GM21576 (cell line): Measurements from ENCODE around the gene EPN2.

ENCODE experiments used
- ATAC-seq: cut with Tn5 transposase; IDR thresholded peaks from one replicate; pipeline ENCODE4 v1.9.1; 2021; ENCODE audit warnings: mild to moderate bottlenecking, moderate library complexity; ENCODE audit not compliant: unreplicated experiment

Gene EPN2

GRCh38 chr17:19238167-19238505 lies 970 bp downstream of the EPN2 start:
- ATAC-seq: no peak

- ATAC-seq: no peak
Measured at GRCh38 chr17:19239544-19239943, 2.4 kb downstream of the EPN2 start.

DNA sequence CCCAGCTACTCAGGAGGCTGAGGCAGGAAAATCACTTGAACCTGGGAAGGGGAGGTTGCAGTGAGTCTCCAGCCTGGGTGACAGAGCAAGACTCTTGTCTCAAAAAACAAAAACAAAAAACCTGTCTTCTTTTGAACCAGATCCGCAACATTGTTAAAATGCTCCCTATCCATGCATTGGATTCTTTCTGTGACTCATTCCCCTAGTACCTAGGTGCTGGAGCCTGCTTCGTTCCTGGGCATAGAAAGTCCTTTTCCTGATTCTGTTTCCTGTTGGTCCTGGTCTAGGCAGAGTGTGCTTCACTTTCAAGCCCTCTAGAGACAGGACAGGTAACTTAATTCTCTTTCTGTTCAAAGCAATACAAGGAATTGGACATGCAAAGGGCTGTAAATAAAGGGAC lies 5.2 kb downstream of the EPN2 start:
- no peak for ATAC-seq

- ATAC-seq: no peak
Measured at GRCh38 chr17:19242926-19243325, 5.8 kb downstream of the EPN2 start.

- ATAC-seq: no peak
Measured at GRCh38 chr17:19243838-19244237, 6.7 kb downstream of the EPN2 start.

- no peak for ATAC-seq
Measured at GRCh38 chr17:19244357-19244756, 7.2 kb downstream of the EPN2 start.

DNA sequence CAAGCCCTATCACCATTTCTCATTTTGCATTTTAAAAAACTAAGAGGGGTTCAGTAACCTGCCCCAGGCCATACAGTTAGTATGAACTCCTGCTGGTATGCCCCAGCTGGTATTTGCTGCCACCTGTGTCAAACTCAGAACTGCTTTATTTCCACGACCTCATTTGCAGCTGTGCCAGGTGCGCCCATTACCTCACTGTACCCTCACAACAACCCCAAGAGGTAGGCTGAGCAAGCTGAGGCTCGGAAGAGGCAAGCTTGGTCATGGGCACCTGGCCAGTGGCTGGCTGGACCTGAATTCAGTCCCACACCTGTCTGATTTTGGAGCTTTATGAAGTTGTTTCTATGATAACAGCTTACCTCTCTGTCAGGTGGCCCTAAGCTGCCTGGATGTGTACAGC lies 7.6 kb downstream of the EPN2 start:
- no peak for ATAC-seq

GRCh38 chr17:19247473-19247872 lies 10.3 kb downstream of the EPN2 start:
- no peak for ATAC-seq

DNA sequence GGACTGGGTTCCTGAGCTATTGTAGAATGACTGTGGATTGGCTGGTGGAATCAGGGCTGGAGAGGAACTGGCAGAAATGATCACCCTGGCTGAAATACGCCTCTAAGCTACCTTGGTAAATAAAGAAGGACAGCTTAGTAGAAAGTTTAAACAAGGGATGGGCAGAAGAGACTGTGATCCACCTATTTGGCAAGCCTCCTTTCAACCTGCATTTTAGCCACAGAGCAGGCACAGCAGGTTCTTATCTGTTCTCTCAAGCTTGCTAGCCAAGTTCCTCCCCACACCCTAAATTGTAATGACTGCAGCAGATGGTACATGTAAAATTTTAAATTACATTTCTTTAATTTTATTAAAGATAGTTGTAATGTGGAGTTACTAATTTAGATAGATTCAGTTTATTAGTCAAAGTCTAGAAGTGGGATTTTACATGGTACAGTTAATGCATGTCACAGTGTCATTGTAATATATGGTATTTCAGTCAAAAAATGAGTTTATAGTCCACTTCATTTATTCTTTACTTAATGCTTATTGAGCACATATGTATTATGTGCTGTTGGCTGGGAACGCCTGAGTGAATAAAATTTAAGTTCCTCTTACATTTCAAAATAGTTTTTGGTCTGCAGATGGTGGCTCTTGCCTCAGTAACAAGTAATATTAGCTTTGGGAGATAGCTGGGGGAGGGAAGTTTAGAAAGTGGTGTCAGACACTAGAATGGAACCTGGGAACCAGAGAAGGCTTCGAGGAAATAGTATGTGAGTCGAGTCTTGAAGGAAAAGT lies 11.2 kb downstream of the EPN2 start:
- ATAC-seq: no peak

DNA sequence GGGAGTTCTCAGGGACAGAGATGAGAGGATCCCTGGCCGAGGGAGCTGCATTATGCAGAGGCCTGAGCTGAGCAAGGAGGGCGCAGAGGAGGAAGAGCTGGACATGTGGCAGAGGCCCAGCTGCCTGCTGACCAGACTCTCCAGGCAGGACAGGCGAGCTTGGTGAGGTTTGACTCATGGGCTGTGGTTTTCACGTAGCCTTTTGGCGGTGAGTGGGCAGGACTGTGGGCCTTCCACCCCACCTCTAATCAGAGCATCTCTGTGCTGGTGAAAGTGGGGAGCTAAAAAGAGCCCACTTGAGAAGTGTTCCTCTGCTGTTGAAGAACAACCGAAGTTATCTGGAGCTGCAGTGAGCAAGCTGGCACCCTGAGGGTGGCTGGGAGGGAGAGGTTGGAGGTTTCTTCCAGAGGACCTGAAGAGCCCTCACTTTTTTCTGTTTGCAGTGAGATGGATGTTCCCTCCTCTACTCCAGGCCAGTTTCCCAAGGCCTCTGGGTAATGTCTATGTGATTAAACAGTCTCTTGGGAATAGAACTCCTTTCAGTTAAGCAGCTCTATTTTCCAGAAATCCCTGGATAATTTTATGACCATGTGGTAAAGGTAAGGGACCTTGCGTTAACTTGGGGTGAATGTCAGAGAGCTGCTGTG lies 11.9 kb downstream of the EPN2 start:
- ATAC-seq: no peak

- ATAC-seq: no peak
Measured at GRCh38 chr17:19249681-19250080, 12.5 kb downstream of the EPN2 start.

- no peak for ATAC-seq
Measured at GRCh38 chr17:19250421-19251173, 13.4 kb downstream of the EPN2 start.

GRCh38 chr17:19253112-19253511 lies 15.9 kb downstream of the EPN2 start:
- ATAC-seq: no peak

DNA sequence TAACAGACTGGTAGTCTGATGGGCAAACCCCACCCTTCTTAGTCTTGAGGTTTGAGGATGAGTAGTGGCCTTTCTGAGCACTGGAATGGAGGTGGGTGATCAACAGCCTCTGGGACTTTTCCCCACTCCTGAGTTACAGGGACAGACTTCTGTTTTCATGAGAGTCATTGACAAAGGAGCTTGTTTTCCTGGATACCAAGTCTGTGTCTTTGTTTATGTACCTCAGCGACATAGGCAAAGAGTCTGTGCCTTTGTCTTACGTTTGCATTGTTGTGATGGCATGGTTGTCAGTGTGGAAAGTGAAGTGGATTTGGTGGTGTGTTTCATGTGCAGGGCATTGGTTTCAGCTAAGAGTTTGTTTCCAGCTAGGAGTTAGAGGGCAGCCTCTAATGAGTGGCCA lies 17.5 kb downstream of the EPN2 start:
- no peak for ATAC-seq

DNA sequence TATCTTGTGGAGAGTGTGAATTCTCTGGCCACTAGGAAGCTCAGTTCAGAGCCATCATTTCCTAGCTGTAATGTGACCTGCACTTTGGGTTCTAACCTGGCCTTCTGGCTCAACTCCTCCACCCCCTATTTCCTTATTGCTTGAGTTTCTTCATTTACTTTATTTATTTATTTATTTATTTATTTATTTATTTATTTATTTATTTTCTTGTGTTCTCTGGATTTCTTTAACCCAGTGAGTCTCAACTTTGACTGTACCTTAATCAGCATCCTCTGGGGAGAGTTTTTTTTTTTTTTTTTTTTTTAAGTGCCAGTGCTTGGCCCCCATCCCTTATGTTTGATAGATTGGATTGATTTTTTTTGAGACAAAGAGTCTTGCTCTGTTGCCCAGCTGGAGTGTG lies 18.1 kb downstream of the EPN2 start:
- ATAC-seq: no peak

GRCh38 chr17:19258371-19258770 lies 21.2 kb downstream of the EPN2 start:
- ATAC-seq: no peak

DNA sequence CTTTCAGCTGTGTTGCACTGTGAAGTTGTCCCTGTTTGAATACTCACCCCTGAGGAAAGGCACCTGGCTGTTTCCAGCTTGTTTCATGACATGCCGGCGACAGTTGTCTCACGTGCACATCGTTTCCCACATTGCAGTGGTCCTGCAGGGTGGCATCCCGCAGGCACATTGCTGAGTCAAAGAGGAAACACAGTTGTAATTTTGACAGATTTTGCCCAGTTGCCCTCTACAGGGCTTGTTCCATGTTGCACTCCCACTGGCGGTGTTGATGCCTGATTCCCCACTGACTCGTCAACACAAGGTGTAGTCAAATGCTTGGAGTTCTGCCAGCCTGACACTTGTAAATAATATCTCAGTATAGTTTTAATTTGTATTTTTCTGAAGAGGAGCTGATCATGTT lies 23.8 kb downstream of the EPN2 start:
- no peak for ATAC-seq

DNA sequence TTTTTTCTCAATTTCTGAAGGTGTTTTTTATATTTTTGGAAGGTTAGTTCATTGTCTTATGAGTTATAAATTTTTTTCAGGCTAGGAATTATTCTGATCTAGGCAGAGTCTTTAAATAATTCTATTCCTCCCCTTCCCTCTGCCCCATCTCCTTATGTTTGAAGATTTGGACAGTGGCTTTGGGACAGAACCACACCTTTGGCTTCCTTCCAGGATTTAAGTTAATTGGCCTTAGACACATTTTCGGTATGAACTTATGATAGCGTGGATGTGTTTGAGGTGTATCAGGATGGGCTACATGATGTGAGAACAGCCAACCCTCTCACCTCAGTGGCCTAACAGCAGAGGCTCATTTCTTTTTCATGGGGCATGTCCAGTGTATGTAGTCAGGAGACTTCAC lies 24.3 kb downstream of the EPN2 start:
- no peak for ATAC-seq

GRCh38 chr17:19262650-19263631 lies 25.8 kb downstream of the EPN2 start:
- no peak for ATAC-seq

DNA sequence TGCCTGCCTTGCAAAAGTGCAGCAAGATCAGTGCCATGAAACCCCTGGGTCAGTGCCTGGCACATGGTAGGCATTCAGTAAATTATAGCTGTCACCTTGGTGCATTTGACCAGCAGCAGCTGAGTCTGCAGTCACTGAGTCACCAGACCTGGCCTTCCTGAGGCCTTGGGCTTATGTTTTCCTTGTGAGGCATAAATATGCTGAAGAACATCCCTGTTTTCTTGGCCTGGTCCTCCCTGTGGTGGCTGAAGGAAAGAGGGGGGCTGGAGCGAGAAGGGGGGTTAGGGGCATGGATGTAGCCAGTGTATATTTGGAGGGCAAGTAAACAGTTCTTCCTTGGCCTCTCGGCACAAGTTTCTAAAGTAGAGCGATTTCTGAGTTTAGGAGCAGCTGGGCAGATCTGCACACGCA lies 26.5 kb downstream of the EPN2 start:
- no peak for ATAC-seq

GRCh38 chr17:19264268-19264667 lies 27.1 kb downstream of the EPN2 start:
- ATAC-seq: no peak
